ENCODE measurements around the gene FBLN5.

- TF ChIP-seq, protein P1, sequence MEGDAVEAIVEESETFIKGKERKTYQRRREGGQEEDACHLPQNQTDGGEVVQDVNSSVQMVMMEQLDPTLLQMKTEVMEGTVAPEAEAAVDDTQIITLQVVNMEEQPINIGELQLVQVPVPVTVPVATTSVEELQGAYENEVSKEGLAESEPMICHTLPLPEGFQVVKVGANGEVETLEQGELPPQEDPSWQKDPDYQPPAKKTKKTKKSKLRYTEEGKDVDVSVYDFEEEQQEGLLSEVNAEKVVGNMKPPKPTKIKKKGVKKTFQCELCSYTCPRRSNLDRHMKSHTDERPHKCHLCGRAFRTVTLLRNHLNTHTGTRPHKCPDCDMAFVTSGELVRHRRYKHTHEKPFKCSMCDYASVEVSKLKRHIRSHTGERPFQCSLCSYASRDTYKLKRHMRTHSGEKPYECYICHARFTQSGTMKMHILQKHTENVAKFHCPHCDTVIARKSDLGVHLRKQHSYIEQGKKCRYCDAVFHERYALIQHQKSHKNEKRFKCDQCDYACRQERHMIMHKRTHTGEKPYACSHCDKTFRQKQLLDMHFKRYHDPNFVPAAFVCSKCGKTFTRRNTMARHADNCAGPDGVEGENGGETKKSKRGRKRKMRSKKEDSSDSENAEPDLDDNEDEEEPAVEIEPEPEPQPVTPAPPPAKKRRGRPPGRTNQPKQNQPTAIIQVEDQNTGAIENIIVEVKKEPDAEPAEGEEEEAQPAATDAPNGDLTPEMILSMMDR (IDR thresholded peaks at IDR 0.05; ENCODE audit: low read depth, low read length, missing input control), result no peak
- TF ChIP-seq YY1 (IDR thresholded peaks at IDR 0.05), result no peak
- TF ChIP-seq SP1 (IDR thresholded peaks at IDR 0.05), result no peak
- TF ChIP-seq ZBTB33 (IDR thresholded peaks at IDR 0.05), result no peak
- no peak for TF ChIP-seq TAF1 (conservative IDR thresholded peaks at IDR 0.05)
- no peak for TF ChIP-seq EGR1 (IDR thresholded peaks at IDR 0.05; ENCODE audit: low read depth in 2 of 2)
- TF ChIP-seq MAX (IDR thresholded peaks at IDR 0.05), result no peak
- no peak for TF ChIP-seq RXRA (IDR thresholded peaks at IDR 0.05)
- TF ChIP-seq, protein P2, sequence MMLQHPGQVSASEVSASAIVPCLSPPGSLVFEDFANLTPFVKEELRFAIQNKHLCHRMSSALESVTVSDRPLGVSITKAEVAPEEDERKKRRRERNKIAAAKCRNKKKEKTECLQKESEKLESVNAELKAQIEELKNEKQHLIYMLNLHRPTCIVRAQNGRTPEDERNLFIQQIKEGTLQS (IDR thresholded peaks at IDR 0.05), result no peak
- no peak for TF ChIP-seq REST (IDR thresholded peaks at IDR 0.05)
Measured at GRCh38 chr14:91931478-91932088, 15.9 kb downstream of the FBLN5 start.

Measured in liver (tissue), 3 donors.